ENCODE data around the gene PLAGL2. TPM values are rescaled to one million over a fixed set of nuclear protein-coding genes. Genes with fewer than 3 reads are reported as not detected.

Gene PLAGL2
- polyA plus RNA-seq, 1 donor (not counting 4 experiments of a cell fraction or from before 2014, with no cell fraction given), result 4.3 TPM

DNA sequence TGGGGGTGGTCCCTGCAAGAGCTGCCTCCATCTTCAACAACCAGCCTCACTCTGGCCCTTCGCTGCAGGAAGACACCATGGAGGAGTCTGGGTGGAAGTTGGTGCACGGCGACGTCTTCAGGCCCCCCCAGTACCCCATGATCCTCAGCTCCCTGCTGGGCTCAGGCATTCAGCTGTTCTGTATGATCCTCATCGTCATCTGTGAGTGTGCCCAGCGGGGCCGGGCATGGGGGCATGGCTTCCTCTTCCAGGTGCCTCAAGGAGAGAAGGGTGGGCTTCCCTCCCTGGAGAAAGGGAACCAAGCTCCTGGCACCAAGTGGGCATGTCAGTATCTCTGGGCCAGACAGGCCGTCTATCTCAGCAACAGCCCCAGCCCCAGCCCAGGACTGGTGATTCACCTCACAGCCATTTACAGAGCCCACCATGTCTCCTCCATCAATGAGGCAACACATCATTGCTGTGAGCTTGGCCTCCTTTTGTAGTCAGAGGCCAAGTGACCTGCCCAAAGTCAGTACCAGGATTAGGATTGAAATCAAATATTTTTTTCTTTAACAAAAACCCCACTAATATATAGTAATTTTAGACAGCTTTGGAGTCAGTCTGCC lies 57.9 kb downstream of the PLAGL2 start:
- H3K36me3 ChIP-seq (ENCODE audit: control insufficient read depth in 2 of 2, extremely low read depth in 1 of 2, insufficient read depth in 2 of 2, low read length in 2 of 2), result peaks cover 29% of the 10 kb centered on the region in 2 experiments
- no peak overlapping the region for H3K9ac ChIP-seq (ENCODE audit: control insufficient read depth, extremely low read depth, insufficient read depth, low read length)
- no peak overlapping the region for H2AFZ ChIP-seq (ENCODE audit: control insufficient read depth, low read length)
- no peak overlapping the region for H3K4me2 ChIP-seq (ENCODE audit: control insufficient read depth, extremely low read depth, insufficient read depth, low read depth, low read length)
- no peak overlapping the region for H3K27ac ChIP-seq (ENCODE audit: control insufficient read depth, insufficient read depth, low read length)
- H3K27me3 ChIP-seq (ENCODE audit: control insufficient read depth, extremely low read depth, insufficient read depth, low read length), result no peaks in the 10 kb centered on the region
- no peaks in the 10 kb centered on the region for H4K20me1 ChIP-seq (ENCODE audit: control insufficient read depth, extremely low read depth, insufficient read depth, low read length)
- no peaks in the 10 kb centered on the region for H3K9me3 ChIP-seq (ENCODE audit: control insufficient read depth, low read depth, low read length)
- dilution Hi-C loops (cut with MboI; ENCODE audit: extremely low pct_ligation_motif_present, low sequenced_read_pairs), result no loop called here
- H3K79me2 ChIP-seq (ENCODE audit: control insufficient read depth, insufficient read depth, low read length), result no peaks in the 10 kb centered on the region
- TF ChIP-seq, protein P1, sequence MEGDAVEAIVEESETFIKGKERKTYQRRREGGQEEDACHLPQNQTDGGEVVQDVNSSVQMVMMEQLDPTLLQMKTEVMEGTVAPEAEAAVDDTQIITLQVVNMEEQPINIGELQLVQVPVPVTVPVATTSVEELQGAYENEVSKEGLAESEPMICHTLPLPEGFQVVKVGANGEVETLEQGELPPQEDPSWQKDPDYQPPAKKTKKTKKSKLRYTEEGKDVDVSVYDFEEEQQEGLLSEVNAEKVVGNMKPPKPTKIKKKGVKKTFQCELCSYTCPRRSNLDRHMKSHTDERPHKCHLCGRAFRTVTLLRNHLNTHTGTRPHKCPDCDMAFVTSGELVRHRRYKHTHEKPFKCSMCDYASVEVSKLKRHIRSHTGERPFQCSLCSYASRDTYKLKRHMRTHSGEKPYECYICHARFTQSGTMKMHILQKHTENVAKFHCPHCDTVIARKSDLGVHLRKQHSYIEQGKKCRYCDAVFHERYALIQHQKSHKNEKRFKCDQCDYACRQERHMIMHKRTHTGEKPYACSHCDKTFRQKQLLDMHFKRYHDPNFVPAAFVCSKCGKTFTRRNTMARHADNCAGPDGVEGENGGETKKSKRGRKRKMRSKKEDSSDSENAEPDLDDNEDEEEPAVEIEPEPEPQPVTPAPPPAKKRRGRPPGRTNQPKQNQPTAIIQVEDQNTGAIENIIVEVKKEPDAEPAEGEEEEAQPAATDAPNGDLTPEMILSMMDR (optimal IDR thresholded peaks at IDR 0.05 in 1 of 3, IDR thresholded peaks at IDR 0.05 in 1 of 3, conservative IDR thresholded peaks at IDR 0.05 in 1 of 3; ENCODE audit: extremely low read depth in 1 of 3, insufficient read depth in 2 of 3, low read length in 3 of 3), result no peak
- no peak for TF ChIP-seq EZH2 (IDR thresholded peaks at IDR 0.05; ENCODE audit: low read length)
- H3K4me1 ChIP-seq (ENCODE audit: control insufficient read depth, extremely low read depth, insufficient read depth, low read length), result no peaks in the 10 kb centered on the region
- no peak overlapping the region for H3K4me3 ChIP-seq (ENCODE audit: control insufficient read depth in 2 of 3, extremely low read depth in 1 of 3, insufficient read depth in 2 of 3, low read depth in 1 of 3, low read length in 3 of 3)
- H3K9me1 ChIP-seq (ENCODE audit: control insufficient read depth, extremely low read depth, insufficient read depth, low read length), result no peaks in the 10 kb centered on the region
- DNase-seq (ENCODE audit: low read depth, low spot score), result no peak
- no peak for FAIRE-seq

DNA sequence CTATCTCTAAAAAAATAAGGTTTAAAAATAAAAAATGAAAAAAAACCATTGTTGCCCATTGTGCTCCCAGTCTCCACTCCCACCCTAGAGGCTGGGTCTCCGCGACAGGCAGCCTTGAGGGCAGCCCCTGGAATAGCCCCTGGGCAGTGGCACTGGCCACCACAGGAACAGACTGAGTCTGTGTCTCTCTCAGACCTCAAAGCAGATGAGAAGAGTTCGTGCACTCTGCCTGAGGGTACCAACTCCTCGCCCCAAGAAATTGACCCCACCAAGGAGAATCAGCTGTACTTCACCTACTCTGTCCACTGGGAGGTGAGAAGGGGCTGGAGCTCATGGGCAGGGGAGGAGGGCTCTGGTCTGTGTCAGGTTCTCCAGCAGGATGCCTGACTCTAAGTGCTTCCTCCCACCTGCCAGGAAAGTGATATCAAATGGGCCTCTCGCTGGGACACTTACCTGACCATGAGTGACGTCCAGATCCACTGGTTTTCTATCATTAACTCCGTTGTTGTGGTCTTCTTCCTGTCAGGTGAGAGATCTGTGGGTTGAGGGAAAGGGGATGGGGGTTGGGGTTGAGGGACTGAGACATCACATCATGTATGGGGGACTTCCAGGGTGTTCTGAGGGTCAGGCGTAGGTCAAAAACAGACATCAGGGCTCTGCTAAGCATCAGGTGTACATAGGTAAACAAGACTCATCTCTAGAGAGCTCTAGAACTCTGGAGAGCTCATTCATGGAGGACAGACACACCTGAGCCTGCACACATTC lies 62.5 kb downstream of the PLAGL2 start:
- H3K36me3 ChIP-seq (ENCODE audit: control insufficient read depth in 2 of 2, extremely low read depth in 1 of 2, insufficient read depth in 2 of 2, low read length in 2 of 2), result peaks cover 43 to 49% of the 10 kb centered on the region in 2 experiments
- no peaks in the 10 kb centered on the region for H3K79me2 ChIP-seq (ENCODE audit: control insufficient read depth, insufficient read depth, low read length)
- H3K4me1 ChIP-seq (ENCODE audit: control insufficient read depth, extremely low read depth, insufficient read depth, low read length), result no peaks in the 10 kb centered on the region
- H3K9me3 ChIP-seq (ENCODE audit: control insufficient read depth, low read depth, low read length), result no peaks in the 10 kb centered on the region
- FAIRE-seq (no peak), DNase-seq (ENCODE audit: low read depth, low spot score) (no peak)
- no peaks in the 10 kb centered on the region for H4K20me1 ChIP-seq (ENCODE audit: control insufficient read depth, extremely low read depth, insufficient read depth, low read length)
- no peak overlapping the region for H3K9ac ChIP-seq (ENCODE audit: control insufficient read depth, extremely low read depth, insufficient read depth, low read length)
- dilution Hi-C loops (cut with MboI; ENCODE audit: extremely low pct_ligation_motif_present, low sequenced_read_pairs), result no loop called here
- TF ChIP-seq EZH2 (IDR thresholded peaks at IDR 0.05; ENCODE audit: low read length), result no peak
- H3K27ac ChIP-seq (ENCODE audit: control insufficient read depth, insufficient read depth, low read length), result no peak overlapping the region
- H3K27me3 ChIP-seq (ENCODE audit: control insufficient read depth, extremely low read depth, insufficient read depth, low read length), result no peaks in the 10 kb centered on the region
- no peak overlapping the region for H3K4me2 ChIP-seq (ENCODE audit: control insufficient read depth, extremely low read depth, insufficient read depth, low read depth, low read length)
- H3K9me1 ChIP-seq (ENCODE audit: control insufficient read depth, extremely low read depth, insufficient read depth, low read length), result no peaks in the 10 kb centered on the region
- no peak overlapping the region for H3K4me3 ChIP-seq (ENCODE audit: control insufficient read depth in 2 of 3, extremely low read depth in 1 of 3, insufficient read depth in 2 of 3, low read depth in 1 of 3, low read length in 3 of 3)
- H2AFZ ChIP-seq (ENCODE audit: control insufficient read depth, low read length), result no peak overlapping the region
